GM12872 (cell line): ENCODE data around the gene CYTH3.

Experiments
- TF ChIP-seq, protein P1 (sequence below): IDR thresholded peaks from 3 replicates; pipeline ENCODE4 v1.5.1; 2011; ENCODE audit warnings: low read depth, mild to moderate bottlenecking, low read length, moderate library complexity; ENCODE audit not compliant: insufficient read depth

Gene CYTH3

DNA sequence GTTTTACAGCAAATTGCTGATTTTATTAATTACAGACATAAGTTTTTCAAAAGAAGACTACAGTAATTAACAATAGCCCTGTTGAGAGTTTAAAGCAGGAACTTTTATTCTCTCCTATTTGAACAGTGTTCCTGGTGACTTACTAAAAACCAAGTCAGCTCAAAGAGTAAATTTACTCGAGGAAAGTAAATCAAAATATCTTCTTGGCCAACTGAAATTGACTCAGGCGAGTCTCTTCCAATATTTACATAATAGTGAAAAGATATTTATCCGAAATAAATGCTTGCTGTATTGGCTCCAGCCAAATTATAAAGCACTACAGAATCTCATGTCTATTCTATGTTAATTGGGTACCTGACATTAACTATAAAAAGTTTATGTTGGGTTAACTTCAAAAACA is 13.2 kb downstream of the CYTH3 start:
- TF ChIP-seq, protein P1, sequence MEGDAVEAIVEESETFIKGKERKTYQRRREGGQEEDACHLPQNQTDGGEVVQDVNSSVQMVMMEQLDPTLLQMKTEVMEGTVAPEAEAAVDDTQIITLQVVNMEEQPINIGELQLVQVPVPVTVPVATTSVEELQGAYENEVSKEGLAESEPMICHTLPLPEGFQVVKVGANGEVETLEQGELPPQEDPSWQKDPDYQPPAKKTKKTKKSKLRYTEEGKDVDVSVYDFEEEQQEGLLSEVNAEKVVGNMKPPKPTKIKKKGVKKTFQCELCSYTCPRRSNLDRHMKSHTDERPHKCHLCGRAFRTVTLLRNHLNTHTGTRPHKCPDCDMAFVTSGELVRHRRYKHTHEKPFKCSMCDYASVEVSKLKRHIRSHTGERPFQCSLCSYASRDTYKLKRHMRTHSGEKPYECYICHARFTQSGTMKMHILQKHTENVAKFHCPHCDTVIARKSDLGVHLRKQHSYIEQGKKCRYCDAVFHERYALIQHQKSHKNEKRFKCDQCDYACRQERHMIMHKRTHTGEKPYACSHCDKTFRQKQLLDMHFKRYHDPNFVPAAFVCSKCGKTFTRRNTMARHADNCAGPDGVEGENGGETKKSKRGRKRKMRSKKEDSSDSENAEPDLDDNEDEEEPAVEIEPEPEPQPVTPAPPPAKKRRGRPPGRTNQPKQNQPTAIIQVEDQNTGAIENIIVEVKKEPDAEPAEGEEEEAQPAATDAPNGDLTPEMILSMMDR = no peak

DNA sequence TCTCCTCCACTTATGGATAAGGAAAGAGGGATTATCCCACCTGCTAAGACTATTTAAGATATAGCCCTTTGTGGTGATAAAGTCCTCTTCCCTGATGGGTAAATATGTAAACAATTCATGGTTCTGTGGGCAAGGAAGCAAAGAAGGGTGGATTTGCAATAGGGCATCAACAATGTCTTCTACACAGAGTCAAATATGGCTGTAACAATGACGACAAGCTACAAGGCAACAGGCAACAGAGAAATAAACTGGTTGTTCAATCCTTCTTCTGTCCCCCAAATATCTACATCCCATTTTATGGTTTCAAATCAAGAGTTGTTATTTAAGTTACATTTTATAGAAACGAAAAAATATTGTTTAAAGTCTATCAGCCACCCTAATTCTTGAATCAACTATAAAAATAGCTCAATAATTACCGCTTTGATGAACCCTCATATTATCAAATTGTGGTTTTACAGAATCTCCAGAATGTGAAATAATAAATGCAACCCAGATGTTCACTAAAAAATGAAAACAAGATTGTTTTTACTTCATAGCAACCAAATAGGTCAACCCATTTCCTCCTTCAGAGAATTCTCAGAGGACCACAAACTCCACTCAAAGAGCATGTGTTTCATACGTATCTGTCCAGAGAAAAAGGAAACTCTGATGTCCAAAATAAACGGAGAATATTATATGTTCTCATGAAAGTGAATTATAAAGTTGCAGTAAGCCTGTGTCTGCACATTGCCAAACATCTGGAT is 13.8 kb downstream of the CYTH3 start:
- TF ChIP-seq, protein P1 = no peak

DNA sequence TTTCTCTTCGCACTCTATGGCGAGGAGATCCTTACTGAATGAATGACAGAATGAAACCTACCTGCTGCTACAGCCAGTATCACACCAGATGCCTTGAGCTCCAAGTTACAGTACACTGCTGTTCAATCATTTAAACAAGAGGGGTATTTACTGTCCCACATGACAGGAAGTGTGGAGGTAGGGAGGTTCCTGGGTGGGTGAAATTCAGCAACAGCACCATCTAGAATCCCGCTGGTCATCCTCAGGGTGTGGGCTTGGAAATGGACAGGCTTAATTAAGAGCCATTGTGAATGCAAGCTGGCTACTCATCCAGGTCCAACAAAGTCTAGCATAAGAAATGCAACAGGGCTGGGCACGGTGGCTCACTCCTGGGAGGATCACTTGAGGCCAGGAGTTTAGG is 14.7 kb downstream of the CYTH3 start:
- TF ChIP-seq, protein P1 = no peak

DNA sequence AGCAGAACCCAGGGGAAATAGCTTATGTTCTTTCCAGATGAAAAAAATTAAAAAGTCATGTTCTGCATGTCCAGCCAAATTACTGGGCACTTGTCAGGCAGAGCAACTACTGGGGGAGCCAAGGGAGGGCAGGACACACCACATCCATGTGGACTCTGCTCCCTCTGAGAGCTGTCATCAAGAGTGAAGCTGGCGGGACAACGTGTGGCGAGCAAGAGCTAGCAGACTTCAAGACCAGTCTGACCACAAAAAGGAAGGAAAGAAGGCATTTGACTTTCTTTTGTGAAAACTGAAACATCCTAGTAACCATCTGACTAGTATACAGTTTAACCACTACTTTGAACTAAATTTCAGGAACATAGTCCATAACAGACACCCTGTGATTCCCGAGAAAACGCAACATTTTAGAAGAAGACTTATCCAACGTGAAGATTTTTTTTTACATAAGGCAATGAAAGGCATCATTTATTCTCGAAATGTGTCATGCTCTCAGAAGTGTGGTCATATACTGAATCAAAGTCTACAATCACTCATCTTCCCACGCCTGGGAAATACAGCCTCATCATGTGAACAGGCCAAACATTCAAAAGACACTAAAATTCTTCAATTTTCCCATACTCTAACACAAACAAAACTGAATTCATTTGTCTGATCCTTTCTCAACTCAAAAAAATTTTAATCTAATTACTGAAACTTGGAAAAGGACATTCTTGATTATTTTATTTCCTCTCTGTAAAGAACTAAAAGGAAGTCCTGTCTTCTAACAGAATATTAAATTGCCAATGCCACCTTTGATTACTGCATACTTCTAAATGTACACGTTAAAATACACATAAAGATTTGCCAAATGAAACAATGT is 15.5 kb downstream of the CYTH3 start:
- TF ChIP-seq, protein P1 = no peak

DNA sequence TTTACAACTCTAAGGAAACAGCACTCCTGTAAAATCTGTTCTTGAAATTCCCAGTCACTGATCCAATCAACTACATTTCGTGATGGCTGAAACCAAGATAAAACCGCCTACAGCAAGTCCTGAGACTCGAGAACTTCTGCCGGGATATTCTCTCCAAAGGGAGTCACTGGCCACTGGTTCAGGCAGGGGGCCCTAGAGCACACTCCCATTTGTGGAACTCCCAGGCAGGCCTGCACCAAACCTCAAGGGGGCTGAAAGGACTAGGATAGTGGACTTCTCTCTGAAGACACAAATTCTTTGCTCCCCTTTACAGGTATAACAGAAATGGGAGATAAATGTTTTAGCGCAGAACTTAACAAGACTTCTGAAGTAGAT is 16.3 kb downstream of the CYTH3 start:
- TF ChIP-seq, protein P1 = no peak

DNA sequence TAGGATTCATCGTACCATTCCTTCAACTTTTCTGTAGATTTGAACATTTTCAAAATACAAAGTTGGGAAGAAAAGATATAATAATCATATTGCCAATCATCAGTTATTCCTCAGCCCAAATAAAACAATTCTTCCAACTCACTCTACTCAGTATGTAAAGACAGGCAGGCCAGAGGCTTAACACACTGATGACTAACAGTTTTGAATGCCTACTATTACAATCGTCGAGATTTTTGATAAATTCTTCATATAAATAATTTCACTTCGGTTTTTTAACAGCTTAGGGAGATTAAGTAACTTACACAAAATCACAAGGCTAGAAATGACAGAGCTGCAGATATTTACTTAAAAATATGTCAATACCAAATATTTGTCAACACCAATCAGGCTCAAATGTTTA is 17.6 kb downstream of the CYTH3 start:
- TF ChIP-seq, protein P1 = no peak

DNA sequence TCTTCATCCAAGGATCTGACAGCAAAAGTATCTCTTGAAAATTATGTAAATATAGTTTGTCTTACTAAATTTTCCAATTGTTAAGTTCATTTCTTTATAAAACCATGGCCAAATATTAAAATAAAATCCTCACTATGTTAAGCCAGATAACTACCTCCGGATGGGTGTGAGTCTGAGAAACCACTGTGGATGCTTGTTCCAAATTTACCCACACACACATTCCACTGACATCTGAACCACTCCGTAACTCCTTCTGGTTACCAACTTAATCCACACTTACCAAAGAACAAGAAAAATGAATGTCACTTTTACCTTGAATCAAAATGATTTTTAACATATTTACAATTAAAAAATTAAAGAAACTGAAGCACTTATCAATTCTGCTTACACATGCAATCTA is 19.7 kb downstream of the CYTH3 start:
- TF ChIP-seq, protein P1 = no peak
